GM12873 (cell line): ENCODE data around the gene POGLUT3.

Experiments used
- CTCF ChIP-seq: IDR thresholded peaks from 2 replicates; pipeline ENCODE4 v1.5.1; 2012; ENCODE audit warnings: low read depth, mild to moderate bottlenecking, moderate library complexity, low read length, control low read depth; ENCODE audit not compliant: insufficient read depth; ENCODE audit errors: missing control alignments

POGLUT3 gene

DNA sequence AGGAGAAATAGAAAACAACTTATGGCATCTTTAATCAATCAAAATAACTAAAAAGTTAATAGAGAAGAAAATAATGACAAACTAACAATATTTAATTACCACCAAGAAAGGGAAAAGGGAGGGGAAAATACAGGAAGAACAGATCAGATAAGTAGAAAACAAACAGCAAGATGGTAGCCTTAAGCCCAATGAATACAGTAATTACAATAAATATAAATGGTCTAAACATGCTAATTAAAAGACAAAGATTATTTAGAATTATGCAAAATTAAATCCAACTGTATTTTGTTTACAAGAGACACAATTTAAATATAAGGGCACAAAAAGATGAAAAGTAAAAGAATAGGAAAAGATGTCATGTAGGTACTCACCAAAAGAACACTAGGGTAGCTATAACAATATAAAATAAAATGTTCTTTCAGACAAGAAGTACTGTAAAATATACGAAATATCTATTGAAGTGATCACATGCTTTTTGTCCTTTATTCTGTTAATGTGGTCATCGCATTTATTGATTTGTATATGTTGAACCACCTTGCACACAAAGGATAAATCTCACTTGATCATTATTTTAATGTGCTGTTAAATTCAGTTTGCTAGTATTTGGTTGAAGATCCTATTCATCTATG is 44.9 kb downstream of the POGLUT3 start:
- TF ChIP-seq CTCF = no peak
